Measurements from ENCODE around the gene RNF112.

GRCh38 chr17:19440421-19440820 lies 29.4 kb downstream of the RNF112 start:
- TF ChIP-seq CTCF (IDR thresholded peaks at IDR 0.05) (no peak), POLR2A (IDR thresholded peaks at IDR 0.05) (no peak)

All from tibial nerve (tissue), 3 donors.